IMR-90 (cell line): ENCODE data around the gene GALNT13. TPM values are rescaled to one million over a fixed set of nuclear protein-coding genes. Genes with fewer than 3 reads are reported as not detected.

Experiments used
- ATAC-seq: fragments of 200-7000 bp; cut with Tn5 transposase; 2 replicates; pipeline ENCODE4 v1.9.1; 2020; ENCODE audit warnings: low read depth, mild to moderate bottlenecking, moderate library complexity
- BruUV-seq: library from RNA; stranded (reverse); fragments of 400-500 nt; replicated peaks from 2 replicates; lab custom pipeline; 2021; lab: Mats Ljungman, UMichigan
- CTCF ChIA-PET: fragments of 300-600 bp; formaldehyde crosslinking; extraction: SDS; loops from one replicate; lab custom pipeline; 2021; ENCODE audit warnings: antibody characterized with exemption; lab: Yijun Ruan, JAX
- POLR2A ChIA-PET: fragments of 300-600 bp; sonication (Branson Sonifier 250); formaldehyde crosslinking; loops from one replicate; lab custom pipeline; 2022; ENCODE audit warnings: antibody characterized with exemption; ENCODE audit not compliant: unreplicated experiment; lab: Charles Lee
- DNase-seq: peaks from one replicate; pipeline ENCODE4 v3.0.0; 2013
- H2AFZ ChIP-seq: replicated peaks from 2 replicates; pipeline ENCODE3; 2013; ENCODE audit warnings: low read length, mild to moderate bottlenecking; ENCODE audit not compliant: poor library complexity
- H2AK5ac ChIP-seq: 2 replicates; pipeline ENCODE4 v1.6.1; 2013; ENCODE audit warnings: low read depth, low read length, inconsistent platforms
- H2AK9ac ChIP-seq: replicated peaks from 2 replicates; pipeline ENCODE3; 2013; ENCODE audit warnings: mild to moderate bottlenecking, low read depth, low read length, moderate library complexity; ENCODE audit not compliant: poor library complexity
- H2BK120ac ChIP-seq: 2 replicates; pipeline ENCODE4 v1.6.1; 2013; ENCODE audit warnings: low read depth, low read length, inconsistent platforms
- H2BK15ac ChIP-seq: 3 replicates; pipeline ENCODE4 v1.6.1; 2013; ENCODE audit warnings: low read depth, low read length, inconsistent platforms
- H2BK20ac ChIP-seq: 2 replicates; pipeline ENCODE4 v1.6.1; 2013; ENCODE audit warnings: low read depth, mild to moderate bottlenecking, inconsistent platforms, low read length, moderate library complexity
- H2BK5ac ChIP-seq: 2 replicates; pipeline ENCODE4 v1.6.1; 2013; ENCODE audit warnings: mild to moderate bottlenecking, low read depth, low read length, inconsistent platforms; ENCODE audit not compliant: poor library complexity, severe bottlenecking
- H3K14ac ChIP-seq: replicated peaks from 2 replicates; pipeline ENCODE4 v1.6.1; 2013; ENCODE audit warnings: low read depth, low read length, inconsistent platforms
- H3K18ac ChIP-seq: 2 replicates; pipeline ENCODE4 v1.6.1; 2013; ENCODE audit warnings: low read depth, low read length, control low read depth
- H3K23ac ChIP-seq: 2 replicates; pipeline ENCODE4 v1.6.1; 2013; ENCODE audit warnings: low read depth, low read length, inconsistent platforms
- H3K27ac ChIP-seq: 2 replicates; pipeline ENCODE4 v1.5.1; 2013; ENCODE audit warnings: mild to moderate bottlenecking, control low read depth, low read length; ENCODE audit not compliant: insufficient read depth
- H3K27me3 ChIP-seq: 2 replicates; pipeline ENCODE4 v1.6.1; 2013; ENCODE audit warnings: low read length; ENCODE audit not compliant: control insufficient read depth, insufficient read depth
- H3K36me3 ChIP-seq: 2 replicates; pipeline ENCODE4 v1.6.1; 2013; ENCODE audit warnings: low read length, mixed read lengths; ENCODE audit not compliant: control insufficient read depth, insufficient read depth
- H3K4ac ChIP-seq: 2 replicates; pipeline ENCODE4 v1.6.1; 2013; ENCODE audit warnings: low read depth, low read length, inconsistent platforms
- H3K4me1 ChIP-seq: 2 replicates; pipeline ENCODE4 v1.6.1; 2013; ENCODE audit warnings: low read length, mixed read lengths; ENCODE audit not compliant: control insufficient read depth, insufficient read depth
- H3K4me2 ChIP-seq: 2 replicates; pipeline ENCODE4 v1.6.1; 2013; ENCODE audit warnings: low read depth, mild to moderate bottlenecking, control low read depth, low read length, moderate library complexity
- H3K4me3 ChIP-seq: 2 replicates; pipeline ENCODE4 v1.5.1; 2013; ENCODE audit warnings: low read depth, mild to moderate bottlenecking, control low read depth, low read length, moderate library complexity; ENCODE audit not compliant: insufficient read depth
- H3K56ac ChIP-seq: 2 replicates; pipeline ENCODE4 v1.6.1; 2013; ENCODE audit warnings: low read length, inconsistent platforms; ENCODE audit not compliant: insufficient read depth; ENCODE audit errors: extremely low read depth
- H3K79me1 ChIP-seq, 2 experiments: 2 replicates each; pipeline ENCODE4 v1.6.1; 2013; ENCODE audit warnings: low read length in 2 of 2, inconsistent platforms in 1 of 2, low read depth in 1 of 2
- H3K9ac ChIP-seq: 2 replicates; pipeline ENCODE4 v1.6.1; 2013; ENCODE audit warnings: low read depth, low read length, control low read depth
- H3K9me1 ChIP-seq: 2 replicates; pipeline ENCODE4 v1.6.1; 2013; ENCODE audit warnings: low read length, inconsistent platforms; ENCODE audit not compliant: insufficient read depth
- H3K9me3 ChIP-seq: 2 replicates; pipeline ENCODE4 v1.6.1; 2013; ENCODE audit warnings: low read length; ENCODE audit not compliant: control insufficient read depth, insufficient read depth
- H4K20me1 ChIP-seq: 2 replicates; pipeline ENCODE4 v1.6.1; 2013; ENCODE audit warnings: low read length, inconsistent platforms; ENCODE audit not compliant: insufficient read depth
- H4K5ac ChIP-seq: 2 replicates; pipeline ENCODE4 v1.6.1; 2013; ENCODE audit warnings: mild to moderate bottlenecking, low read depth, low read length, control low read depth
- H4K8ac ChIP-seq, 2 experiments: 2 replicates each; pipeline ENCODE4 v1.6.1; 2013; ENCODE audit warnings: low read depth in 2 of 2, low read length in 2 of 2, control low read depth in 1 of 2, inconsistent platforms in 1 of 2
- H4K91ac ChIP-seq: 2 replicates; pipeline ENCODE4 v1.6.1; 2013; ENCODE audit warnings: low read depth, low read length, inconsistent platforms; ENCODE audit not compliant: insufficient read depth
- RCOR1 ChIP-seq: IDR thresholded peaks from 2 replicates; pipeline ENCODE4 v1.6.1; 2012; ENCODE audit warnings: mild to moderate bottlenecking, low read length, improper control_type of control experiment; ENCODE audit not compliant: insufficient replicate concordance
- WGBS, 2 experiments: methylation state at CpG; one replicate each; pipeline versions ENCODE4 v1.1.5 to v1.1.7; 2013; ENCODE audit warnings: missing lambda C conversion rate in 2 of 2; ENCODE audit not compliant: insufficient read length in 1 of 2; ENCODE audit errors: extremely low coverage in 2 of 2; 5-methylcytosine and 5-hydroxymethylcytosine counted together
- dilution Hi-C: fragments of 300-500 bp; cut with HindIII; formaldehyde crosslinking; loops from one replicate; pipeline ENCODE4 v1.14.3; 2018; ENCODE audit warnings: low sequenced_read_pairs; ENCODE audit not compliant: unreplicated experiment
- in situ Hi-C: fragments of 300-500 bp; cut with MboI; formaldehyde crosslinking; loops from 3 replicates; pipeline ENCODE4 v1.14.3; 2019; ENCODE audit warnings: low sequenced_read_pairs, inconsistent platforms, mixed read lengths
- intact Hi-C: fragments of 100-400 bp; cut with micrococcal nuclease; formaldehyde crosslinking; loops from 2 replicates; pipeline ENCODE4 v1.10.0; 2022
- polyA plus RNA-seq, 3 experiments: library from polyadenylated mRNA; depleted of rRNA; stranded (reverse); fragments of >200 nt; gene quantifications; 2 replicates each; pipeline ENCODE4 v1.2.3, GENCODE V29; 2012; ENCODE audit warnings: low replicate concordance in 1 of 3
- total RNA-seq: library from RNA; depleted of rRNA; stranded (reverse); fragments of >200 nt; gene quantifications from 2 replicates; pipeline ENCODE4 v1.2.3, GENCODE V29; 2012

GALNT13 gene
- total and polyA plus RNA-seq, 2 of the 4 experiments (the other 2 are of a cell fraction), result 0.03 TPM; not detected in 1

DNA sequence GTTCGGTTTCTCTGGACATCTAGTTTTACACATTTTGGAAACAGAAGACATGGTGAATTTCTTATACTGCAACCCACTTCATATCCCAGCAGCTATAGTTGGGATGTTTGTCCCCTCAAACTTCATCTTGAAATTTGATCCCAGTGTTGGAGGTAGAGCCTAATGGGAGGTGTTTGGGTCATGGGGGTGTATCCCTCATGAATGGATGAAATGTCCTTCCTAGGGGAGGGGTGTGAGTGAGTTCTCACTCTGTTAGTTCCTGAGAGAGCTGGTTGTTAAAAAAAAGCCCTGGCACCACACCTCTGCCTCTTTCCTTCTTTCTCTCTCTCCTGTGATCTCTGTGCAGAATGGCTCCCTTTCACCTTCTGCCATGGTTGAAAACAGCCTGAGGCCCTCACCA, 457.8 kb downstream of the GALNT13 start:
- DNase-seq (no peak), ATAC-seq (no peak)
- no peak overlapping the region for H2BK20ac ChIP-seq
- no peak for TF ChIP-seq RCOR1
- H3K27me3 ChIP-seq, result no peaks in the 10 kb centered on the region
- H3K4me3 ChIP-seq, result no peak overlapping the region
- H3K9me1 ChIP-seq, result no peaks in the 10 kb centered on the region
- H3K4ac ChIP-seq, result no peak overlapping the region
- intact Hi-C loops (no loop called here), in situ Hi-C loops (no loop called here), dilution Hi-C loops (no loop called here)
- H2AK9ac ChIP-seq, result no peak overlapping the region
- BruUV-seq, result no TSS peak
- no peak overlapping the region for H2BK15ac ChIP-seq
- H3K4me1 ChIP-seq, result no peaks in the 10 kb centered on the region
- H3K14ac ChIP-seq, result no peak overlapping the region
- H2BK5ac ChIP-seq, result no peak overlapping the region
- POLR2A ChIA-PET, result no interaction called here
- no peak overlapping the region for H4K5ac ChIP-seq
- no peak overlapping the region for H3K18ac ChIP-seq
- no peak overlapping the region for H2AFZ ChIP-seq
- no peak overlapping the region for H3K23ac ChIP-seq
- no peaks in the 10 kb centered on the region for H3K36me3 ChIP-seq
- H2BK120ac ChIP-seq, result no peak overlapping the region
- H2AK5ac ChIP-seq, result no peak overlapping the region
- H3K56ac ChIP-seq, result no peak overlapping the region
- H3K79me1 ChIP-seq, result no peaks in the 10 kb centered on the region
- no CpG with 5 or more reads among the region's 1 CpG for WGBS, 2 experiments
- CTCF ChIA-PET, result no interaction called here
- H3K9me3 ChIP-seq, result 0 out of 2 replicates have a peak, but pooled peaks cover 6% of the 10 kb centered on the region
- H4K20me1 ChIP-seq, result no peaks in the 10 kb centered on the region
- no peak overlapping the region for H4K8ac ChIP-seq
- H4K91ac ChIP-seq, result no peak overlapping the region
- no peak overlapping the region for H3K4me2 ChIP-seq
- no peak overlapping the region for H3K27ac ChIP-seq
- H3K9ac ChIP-seq, result no peak overlapping the region
